Measurements from ENCODE around the gene MSRB1. TPM values are rescaled to one million over a fixed set of nuclear protein-coding genes. Genes with fewer than 3 reads are reported as not detected.
A peak's percentile ranks its signal among the peaks of the same experiment; 100 is the strongest.

MSRB1 gene
- total and polyA plus RNA-seq, 9 of the 15 experiments (the other 6 are each of a cell fraction or from before 2014, with no cell fraction given): 5.4 to 33.7 (median 25.7) TPM

DNA sequence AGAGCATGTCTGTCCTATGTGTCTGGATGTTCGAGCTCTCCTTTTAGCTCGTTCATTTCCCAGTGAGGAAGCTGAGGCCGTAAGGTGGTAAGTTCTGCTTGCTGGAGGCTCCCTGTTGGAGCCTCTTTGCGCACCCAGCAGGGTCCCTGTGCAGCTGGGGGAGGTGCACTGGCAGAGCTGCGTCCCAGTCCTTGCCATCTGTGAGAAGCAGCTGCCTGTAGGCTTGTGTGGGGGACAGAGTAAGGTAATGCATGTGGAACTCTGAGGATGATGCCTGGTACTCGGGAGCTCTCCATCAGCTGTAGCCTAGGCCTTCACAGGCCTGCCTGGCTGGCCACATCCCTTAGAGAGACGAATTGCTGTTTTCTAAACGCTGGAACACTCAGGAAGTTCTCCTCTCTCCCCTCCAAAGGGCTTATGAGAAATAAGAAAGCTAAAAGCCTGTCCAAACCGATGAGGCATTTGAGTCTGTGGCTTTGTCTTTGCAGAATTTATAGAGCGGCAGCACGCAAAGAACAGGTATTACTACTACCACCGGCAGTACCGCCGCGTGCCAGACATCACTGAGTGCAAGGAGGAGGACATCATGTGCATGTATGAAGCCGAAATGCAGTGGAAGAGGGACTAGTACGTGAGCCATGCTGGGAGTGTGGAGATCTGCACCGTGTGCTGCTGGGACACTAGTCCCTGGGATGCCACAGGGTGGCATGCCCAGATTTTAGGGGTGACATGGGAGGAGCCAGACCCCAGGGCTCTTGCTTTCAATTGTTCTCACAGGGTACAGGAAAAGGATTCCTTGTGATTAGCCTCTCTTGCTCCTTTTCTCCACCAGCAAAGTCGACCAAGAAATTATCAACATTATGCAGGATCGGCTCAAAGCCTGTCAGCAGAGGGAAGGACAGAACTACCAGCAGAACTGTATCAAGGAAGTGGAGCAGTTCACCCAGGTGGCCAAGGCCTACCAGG lies 17.9 kb upstream of the MSRB1 start (continued):
- TF ChIP-seq, protein P1, sequence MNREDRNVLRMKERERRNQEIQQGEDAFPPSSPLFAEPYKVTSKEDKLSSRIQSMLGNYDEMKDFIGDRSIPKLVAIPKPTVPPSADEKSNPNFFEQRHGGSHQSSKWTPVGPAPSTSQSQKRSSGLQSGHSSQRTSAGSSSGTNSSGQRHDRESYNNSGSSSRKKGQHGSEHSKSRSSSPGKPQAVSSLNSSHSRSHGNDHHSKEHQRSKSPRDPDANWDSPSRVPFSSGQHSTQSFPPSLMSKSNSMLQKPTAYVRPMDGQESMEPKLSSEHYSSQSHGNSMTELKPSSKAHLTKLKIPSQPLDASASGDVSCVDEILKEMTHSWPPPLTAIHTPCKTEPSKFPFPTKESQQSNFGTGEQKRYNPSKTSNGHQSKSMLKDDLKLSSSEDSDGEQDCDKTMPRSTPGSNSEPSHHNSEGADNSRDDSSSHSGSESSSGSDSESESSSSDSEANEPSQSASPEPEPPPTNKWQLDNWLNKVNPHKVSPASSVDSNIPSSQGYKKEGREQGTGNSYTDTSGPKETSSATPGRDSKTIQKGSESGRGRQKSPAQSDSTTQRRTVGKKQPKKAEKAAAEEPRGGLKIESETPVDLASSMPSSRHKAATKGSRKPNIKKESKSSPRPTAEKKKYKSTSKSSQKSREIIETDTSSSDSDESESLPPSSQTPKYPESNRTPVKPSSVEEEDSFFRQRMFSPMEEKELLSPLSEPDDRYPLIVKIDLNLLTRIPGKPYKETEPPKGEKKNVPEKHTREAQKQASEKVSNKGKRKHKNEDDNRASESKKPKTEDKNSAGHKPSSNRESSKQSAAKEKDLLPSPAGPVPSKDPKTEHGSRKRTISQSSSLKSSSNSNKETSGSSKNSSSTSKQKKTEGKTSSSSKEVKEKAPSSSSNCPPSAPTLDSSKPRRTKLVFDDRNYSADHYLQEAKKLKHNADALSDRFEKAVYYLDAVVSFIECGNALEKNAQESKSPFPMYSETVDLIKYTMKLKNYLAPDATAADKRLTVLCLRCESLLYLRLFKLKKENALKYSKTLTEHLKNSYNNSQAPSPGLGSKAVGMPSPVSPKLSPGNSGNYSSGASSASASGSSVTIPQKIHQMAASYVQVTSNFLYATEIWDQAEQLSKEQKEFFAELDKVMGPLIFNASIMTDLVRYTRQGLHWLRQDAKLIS (CRISPR knock-in tag; IDR thresholded peaks at IDR 0.05): no peak
- TF ChIP-seq SLC30A9 (CRISPR knock-in tag; IDR thresholded peaks at IDR 0.05) (no peak), NCOR1 (IDR thresholded peaks at IDR 0.05) (peak; percentile 53; the same call in 1 of the 2 replicates), ZNF239 (CRISPR knock-in tag; IDR thresholded peaks at IDR 0.05) (no peak), ZNF124 (CRISPR knock-in tag; IDR thresholded peaks at IDR 0.05) (no peak), CREB1 (IDR thresholded peaks at IDR 0.05) (no peak; the same call in 1 of the 2 replicates), CREB1 (CRISPR knock-in tag; IDR thresholded peaks at IDR 0.05) (0 out of 2 replicates have a peak, but pooled peaks have one; percentile 18), ZNF354B (CRISPR knock-in tag; IDR thresholded peaks at IDR 0.05) (peak; percentile 21; the same call in 1 of the 2 replicates), HIVEP1 (CRISPR knock-in tag; IDR thresholded peaks at IDR 0.05) (no peak), NR3C1 (CRISPR knock-in tag; IDR thresholded peaks at IDR 0.05) (no peak), SAFB2 (IDR thresholded peaks at IDR 0.05; ENCODE audit: borderline replicate concordance, low read depth, low read length, severe bottlenecking) (no peak), ZC3H8 (IDR thresholded peaks at IDR 0.05) (no peak), RB1 (IDR thresholded peaks at IDR 0.05; ENCODE audit: low read depth) (peak; percentile 6; the same call in 1 of the 2 replicates), TAF9B (IDR thresholded peaks at IDR 0.05; ENCODE audit: partially characterized antibody) (no peak), CAMTA2 (CRISPR knock-in tag; conservative IDR thresholded peaks at IDR 0.05) (0 out of 2 replicates have a peak, but pooled peaks have one; percentile 58), PYGO2 (tag; IDR thresholded peaks at IDR 0.05) (no peak)
- TF ChIP-seq, protein P2, sequence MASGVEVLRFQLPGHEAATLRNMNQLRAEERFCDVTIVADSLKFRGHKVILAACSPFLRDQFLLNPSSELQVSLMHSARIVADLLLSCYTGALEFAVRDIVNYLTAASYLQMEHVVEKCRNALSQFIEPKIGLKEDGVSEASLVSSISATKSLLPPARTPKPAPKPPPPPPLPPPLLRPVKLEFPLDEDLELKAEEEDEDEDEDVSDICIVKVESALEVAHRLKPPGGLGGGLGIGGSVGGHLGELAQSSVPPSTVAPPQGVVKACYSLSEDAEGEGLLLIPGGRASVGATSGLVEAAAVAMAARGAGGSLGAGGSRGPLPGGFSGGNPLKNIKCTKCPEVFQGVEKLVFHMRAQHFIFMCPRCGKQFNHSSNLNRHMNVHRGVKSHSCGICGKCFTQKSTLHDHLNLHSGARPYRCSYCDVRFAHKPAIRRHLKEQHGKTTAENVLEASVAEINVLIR (CRISPR knock-in tag; IDR thresholded peaks at IDR 0.05): no peak; the same call in 1 of the 2 replicates
- TF ChIP-seq, protein P3, sequence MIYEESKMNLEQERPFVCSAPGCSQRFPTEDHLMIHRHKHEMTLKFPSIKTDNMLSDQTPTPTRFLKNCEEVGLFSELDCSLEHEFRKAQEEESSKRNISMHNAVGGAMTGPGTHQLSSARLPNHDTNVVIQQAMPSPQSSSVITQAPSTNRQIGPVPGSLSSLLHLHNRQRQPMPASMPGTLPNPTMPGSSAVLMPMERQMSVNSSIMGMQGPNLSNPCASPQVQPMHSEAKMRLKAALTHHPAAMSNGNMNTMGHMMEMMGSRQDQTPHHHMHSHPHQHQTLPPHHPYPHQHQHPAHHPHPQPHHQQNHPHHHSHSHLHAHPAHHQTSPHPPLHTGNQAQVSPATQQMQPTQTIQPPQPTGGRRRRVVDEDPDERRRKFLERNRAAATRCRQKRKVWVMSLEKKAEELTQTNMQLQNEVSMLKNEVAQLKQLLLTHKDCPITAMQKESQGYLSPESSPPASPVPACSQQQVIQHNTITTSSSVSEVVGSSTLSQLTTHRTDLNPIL (CRISPR knock-in tag; IDR thresholded peaks at IDR 0.05): no peak
- TF ChIP-seq, protein P4, sequence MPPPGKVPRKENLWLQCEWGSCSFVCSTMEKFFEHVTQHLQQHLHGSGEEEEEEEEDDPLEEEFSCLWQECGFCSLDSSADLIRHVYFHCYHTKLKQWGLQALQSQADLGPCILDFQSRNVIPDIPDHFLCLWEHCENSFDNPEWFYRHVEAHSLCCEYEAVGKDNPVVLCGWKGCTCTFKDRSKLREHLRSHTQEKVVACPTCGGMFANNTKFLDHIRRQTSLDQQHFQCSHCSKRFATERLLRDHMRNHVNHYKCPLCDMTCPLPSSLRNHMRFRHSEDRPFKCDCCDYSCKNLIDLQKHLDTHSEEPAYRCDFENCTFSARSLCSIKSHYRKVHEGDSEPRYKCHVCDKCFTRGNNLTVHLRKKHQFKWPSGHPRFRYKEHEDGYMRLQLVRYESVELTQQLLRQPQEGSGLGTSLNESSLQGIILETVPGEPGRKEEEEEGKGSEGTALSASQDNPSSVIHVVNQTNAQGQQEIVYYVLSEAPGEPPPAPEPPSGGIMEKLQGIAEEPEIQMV (tag; conservative IDR thresholded peaks at IDR 0.05; ENCODE audit: low read depth): no peak
